Activated naive CD8-positive, alpha-beta T cell treated with anti-CD3 and anti-CD28 coated beads, Interleukin-2, amount 50 U/mL, for 16 hours (primary cell): ENCODE data around the gene SSX2IP.
"Not testable (repeated sequence)": the region's sequence is repeated elsewhere in the genome, so short reads cannot be mapped to it uniquely, and the experiment has no call there.

Experiments
- DNase-seq: peaks from one replicate; pipeline ENCODE4 v3.0.0-alpha.2; 2020; ENCODE audit warnings: low read depth, low spot score

Gene SSX2IP

GRCh38 chr1:84677415-84678099 lies 12.7 kb downstream of the SSX2IP start:
- DNase-seq = no peak

- no peak for DNase-seq
Measured at GRCh38 chr1:84675631-84676030, 14.6 kb downstream of the SSX2IP start.

DNA sequence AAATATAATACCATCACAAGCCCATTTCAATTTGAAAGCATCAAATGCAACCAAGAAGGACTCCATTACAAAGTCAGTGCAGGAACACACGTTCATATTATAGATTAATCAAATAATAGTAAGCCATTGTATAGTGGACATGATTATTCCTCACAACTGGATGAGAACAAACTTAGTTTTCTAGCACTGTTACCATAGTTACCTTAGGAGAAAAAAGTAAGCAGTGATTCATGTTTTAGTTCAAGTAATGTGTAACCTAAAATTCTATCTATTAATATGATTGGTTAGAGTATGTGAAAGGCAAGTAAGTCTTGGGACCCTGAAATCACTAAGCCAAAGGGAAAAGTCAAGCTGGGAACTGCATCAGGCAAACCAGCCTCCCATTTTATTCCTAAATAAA lies 15.2 kb downstream of the SSX2IP start:
- no peak for DNase-seq

DNA sequence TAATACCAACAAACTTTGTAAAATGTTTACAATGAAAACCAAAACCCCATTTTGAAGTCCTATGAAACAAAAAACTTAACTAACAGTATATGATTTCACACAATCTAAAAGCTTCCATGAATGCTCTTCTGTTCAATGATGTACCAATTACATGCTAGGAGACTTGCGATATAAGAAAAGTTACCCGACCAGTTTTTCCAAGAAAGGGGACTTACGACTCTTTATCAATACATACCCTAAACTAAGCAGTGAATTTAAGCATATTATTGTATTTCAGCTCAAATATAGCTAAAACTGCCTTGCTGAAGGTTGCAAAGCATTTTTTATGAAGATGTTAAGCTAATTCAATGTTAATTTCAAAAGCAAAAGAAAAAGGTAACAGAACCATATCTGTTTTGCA lies 15.6 kb downstream of the SSX2IP start:
- DNase-seq = no peak

GRCh38 chr1:84674021-84674420 lies 16.2 kb downstream of the SSX2IP start:
- DNase-seq = no peak

DNA sequence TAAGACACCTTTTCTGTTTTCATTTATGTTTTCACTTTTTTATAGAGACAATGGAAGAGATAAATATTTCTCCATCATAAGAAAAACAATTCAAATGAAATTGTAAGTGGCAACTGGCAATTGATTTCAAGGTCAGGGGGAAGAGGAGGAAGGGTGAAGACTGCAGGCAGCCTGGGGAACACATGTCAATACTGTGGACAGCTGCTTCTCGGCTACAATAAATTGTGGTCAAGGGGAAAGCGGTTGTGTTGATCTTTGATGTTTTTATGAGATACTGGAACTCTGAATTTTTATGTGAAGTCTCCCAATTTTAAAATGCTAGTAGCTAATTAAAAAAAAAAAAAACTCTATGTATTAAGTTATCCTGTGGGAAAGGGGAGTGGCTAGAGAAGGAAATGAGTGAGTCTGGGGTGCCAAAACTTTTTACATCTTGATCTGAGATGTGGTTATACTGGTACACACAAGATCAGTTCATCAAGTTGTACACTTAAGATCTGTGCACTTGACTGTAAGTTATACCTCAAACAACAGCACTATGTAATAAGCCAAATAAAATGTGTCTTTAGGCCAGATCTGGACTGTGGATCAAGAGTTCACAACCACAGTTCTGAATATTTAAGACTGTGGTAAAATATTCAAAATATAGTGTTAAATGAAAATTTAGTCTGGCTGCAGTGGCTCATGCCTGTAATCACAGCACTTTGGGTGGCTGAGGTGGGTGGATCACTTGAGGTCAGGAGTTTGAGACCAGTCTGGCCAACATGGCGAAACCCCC lies 18.0 kb downstream of the SSX2IP start:
- no peak for DNase-seq

DNA sequence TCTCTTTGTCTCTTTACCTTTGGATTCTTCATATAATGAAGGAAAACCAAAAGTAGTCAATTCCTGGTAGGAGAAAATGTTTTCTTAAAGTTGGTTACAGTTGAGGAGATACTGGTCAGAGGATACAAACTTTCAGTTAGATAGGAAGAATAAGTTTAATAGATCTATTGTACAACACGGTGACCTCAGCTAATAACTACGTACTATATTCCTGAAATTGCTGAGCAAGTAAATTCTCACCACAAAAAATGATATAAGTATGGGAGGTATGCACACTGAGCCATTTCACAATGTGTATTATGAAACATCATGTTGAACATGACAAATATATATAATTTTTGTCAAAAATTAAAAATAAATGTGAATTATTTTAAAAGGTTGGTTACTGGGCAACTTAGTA lies 20.4 kb downstream of the SSX2IP start:
- DNase-seq = no peak

- DNase-seq = no peak
Measured at GRCh38 chr1:84668185-84668584, 22.1 kb downstream of the SSX2IP start.

- no peak for DNase-seq
Measured at GRCh38 chr1:84665703-84666317, 24.5 kb downstream of the SSX2IP start.

GRCh38 chr1:84653130-84653677 lies 37.1 kb downstream of the SSX2IP start:
- no peak for DNase-seq

GRCh38 chr1:84644472-84644871 lies 45.8 kb downstream of the SSX2IP start:
- no peak for DNase-seq

- DNase-seq = no peak
Measured at GRCh38 chr1:84643183-84643582, 47.1 kb downstream of the SSX2IP start.

DNA sequence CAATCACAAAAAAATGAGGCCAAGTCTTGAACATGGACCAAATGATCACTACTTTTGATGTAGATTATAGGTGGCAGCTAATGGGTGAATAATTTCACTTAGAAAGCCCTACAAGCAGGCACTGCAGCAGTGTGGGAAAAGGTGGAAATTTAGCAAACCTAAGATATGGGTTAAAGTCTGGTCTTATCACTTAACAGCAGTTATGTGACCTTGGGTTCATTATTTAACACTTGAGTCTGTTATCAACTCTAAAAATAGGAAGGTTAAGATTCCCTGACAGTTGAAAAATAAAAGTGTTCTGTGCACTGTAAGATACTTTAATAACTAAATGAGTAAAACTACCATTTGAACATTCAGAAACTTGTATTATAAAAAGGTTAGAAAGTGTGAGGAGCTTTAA lies 47.5 kb downstream of the SSX2IP start:
- DNase-seq = no peak

- not testable (repeated sequence) for DNase-seq
Measured at GRCh38 chr1:84639731-84640130, 50.5 kb downstream of the SSX2IP start.

DNA sequence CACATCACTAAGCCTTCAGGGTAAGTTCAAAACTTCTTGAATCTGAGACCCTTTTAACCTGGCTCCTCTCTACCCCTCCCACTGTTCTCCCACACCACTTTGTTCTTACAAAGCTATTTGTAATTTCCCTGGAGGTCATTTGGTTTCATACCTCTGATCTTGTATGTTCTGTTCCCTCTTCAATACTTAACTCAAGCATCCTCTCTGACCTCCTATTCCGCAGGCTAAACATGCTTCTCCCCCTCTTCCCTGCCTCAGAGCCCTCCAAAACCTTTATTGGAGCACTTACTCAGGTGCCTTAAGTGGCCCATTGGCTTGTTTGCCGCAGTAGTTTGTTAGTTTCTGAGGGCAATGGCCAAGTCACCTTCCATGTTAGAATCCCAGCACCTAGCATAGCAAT lies 54.8 kb downstream of the SSX2IP start:
- no peak for DNase-seq

DNA sequence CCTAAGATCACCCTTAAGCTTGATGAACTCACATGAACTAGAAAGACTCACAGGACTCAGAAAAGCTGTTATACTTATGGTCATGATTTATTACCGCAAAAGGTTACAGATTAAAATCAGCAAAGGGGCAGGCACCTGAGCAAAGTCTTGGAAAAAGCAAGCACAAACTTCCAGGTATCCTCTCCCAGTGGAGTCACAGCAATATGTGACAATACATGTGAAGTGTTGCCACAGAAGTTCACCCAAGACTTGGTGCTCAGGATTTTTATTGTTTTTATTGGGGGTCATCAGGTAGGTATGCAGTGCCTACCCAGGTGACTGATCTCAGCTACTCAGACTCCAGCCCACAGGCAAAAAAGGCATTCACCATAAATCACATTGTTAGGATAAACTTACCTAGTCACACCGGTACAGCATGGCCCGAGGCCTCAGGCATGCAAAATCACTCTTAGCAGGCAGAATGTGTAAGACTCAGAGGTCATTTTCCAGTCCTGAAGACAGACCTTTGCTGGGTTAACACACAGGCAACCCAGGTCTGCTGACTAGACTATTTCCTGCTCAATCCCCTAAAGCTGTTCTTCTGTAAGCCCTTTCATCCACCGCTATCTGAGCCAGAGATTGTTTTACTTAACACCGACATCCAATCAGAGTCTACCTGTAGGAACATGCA lies 55.6 kb downstream of the SSX2IP start:
- no peak for DNase-seq

DNA sequence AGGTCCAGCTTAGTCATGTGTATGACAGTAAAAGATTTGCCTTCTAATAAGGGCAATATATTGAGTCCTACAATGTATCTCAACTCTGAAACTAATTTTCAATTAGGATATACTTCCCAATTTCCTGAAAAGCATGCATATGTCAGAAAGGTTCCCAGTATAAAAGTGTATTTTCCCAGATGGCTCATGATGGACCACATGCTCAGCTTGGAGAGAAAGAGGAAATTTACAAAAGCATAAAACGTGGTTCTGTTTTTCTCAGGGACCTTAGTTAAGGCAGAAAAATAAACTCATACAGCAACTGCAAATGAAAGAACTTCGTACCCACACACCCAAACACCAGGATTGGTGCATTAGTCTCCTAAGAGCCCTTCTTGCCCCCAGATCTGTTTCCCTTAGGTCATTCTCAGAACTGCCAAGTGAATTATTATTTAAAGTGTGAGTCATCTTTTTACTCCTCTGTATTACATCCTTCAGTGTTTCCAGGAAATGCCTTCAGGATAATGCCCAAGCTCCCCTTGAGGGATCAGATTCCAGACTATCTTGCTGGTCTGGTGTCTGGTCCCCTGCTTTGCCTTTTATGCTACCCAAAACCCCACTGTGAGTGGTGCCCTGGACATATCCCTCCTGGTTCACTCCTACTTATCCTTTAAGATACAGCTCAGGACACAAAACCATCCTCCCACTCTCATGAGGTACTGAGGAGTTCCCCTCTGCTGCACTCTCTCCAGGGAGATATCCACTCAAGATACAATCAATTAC lies 57.4 kb downstream of the SSX2IP start:
- DNase-seq = no peak

DNA sequence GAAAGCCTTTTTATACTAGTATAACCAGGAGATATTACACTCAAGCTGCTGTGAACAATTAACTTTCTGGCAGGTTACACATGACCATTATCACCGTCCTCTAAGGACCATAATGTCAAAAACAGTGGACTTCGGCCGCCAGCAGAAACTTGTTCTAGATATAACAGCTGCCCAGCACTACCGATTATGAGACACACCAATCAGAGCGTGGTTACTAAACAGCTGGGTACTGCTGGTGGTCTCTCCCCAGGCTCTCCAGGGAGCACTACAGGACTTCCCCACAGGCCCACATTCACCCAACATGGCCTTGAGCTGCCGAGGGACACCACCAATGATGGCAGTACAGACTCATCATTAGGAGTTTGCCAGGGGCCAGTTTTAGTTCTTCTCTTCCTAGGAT lies 58.1 kb downstream of the SSX2IP start:
- DNase-seq = no peak

GRCh38 chr1:84624876-84625275 lies 65.4 kb downstream of the SSX2IP start:
- DNase-seq = no peak

DNA sequence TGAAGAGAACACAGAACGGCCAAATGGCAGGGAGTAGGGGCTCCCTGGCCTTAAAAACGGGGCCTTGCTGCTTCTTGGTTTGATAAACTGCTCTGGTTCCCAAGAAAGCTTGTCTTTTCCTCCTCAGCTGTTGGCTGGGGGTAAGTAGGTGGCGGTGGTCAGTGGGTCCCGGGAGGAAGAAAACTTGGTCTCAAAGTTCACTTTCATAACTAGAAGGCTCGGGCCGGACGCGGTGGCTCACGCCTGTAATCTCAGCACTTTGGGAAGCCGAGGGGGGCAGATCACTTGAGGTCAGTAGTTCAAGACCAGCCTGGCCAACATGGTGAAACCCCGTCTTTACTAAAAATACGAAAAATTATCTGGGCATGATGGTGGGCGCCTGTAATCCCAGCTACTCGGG lies 68.7 kb downstream of the SSX2IP start:
- no peak for DNase-seq

- peak; percentile 60 for DNase-seq
Measured at GRCh38 chr1:84620720-84621313, 69.4 kb downstream of the SSX2IP start.
